Measurements from ENCODE around the gene VAX1.
"Not testable (repeated sequence)": the region's sequence is repeated elsewhere in the genome, so short reads cannot be mapped to it uniquely, and the experiment has no call there.

VAX1 gene, protein sequence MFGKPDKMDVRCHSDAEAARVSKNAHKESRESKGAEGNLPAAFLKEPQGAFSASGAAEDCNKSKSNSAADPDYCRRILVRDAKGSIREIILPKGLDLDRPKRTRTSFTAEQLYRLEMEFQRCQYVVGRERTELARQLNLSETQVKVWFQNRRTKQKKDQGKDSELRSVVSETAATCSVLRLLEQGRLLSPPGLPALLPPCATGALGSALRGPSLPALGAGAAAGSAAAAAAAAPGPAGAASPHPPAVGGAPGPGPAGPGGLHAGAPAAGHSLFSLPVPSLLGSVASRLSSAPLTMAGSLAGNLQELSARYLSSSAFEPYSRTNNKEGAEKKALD

DNA sequence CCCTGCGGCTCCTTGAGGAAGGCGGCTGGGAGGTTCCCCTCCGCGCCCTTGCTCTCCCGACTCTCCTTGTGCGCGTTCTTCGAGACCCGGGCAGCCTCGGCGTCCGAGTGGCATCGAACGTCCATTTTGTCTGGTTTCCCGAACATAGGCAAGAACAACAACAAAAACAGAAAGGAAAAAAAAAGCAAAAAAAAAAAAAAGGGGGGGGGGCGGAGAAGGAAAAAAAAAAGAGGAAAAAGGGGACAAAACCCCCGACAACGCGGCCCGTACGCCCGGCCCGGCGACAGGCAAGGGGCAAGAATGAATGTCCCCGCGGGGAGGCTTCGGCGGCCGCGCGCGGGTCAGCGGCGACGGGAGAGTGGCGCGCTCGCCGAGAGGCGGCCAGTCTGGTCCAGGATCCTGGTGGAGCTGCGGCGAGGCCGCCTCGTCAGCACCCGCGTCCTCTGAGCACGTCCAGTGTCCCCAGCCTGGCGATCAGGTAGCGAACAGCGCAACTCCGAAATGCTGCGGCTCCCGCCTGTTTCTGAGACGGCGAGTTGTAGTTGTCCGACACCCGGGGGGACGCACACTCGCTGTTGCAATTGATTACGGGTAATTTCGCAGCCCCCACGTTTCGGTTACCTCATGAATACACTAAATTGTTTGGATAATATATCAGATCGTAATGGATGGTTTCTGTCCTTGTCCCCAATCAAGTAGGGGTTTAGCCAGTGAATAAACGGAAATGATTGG lies at the start of gene VAX1:
TSS of gene VAX1 (minus strand) at position 360 of the 732 bp plus-strand sequence. CDS start at position 146, 214 bp downstream.
- no peak for FAIRE-seq

DNA sequence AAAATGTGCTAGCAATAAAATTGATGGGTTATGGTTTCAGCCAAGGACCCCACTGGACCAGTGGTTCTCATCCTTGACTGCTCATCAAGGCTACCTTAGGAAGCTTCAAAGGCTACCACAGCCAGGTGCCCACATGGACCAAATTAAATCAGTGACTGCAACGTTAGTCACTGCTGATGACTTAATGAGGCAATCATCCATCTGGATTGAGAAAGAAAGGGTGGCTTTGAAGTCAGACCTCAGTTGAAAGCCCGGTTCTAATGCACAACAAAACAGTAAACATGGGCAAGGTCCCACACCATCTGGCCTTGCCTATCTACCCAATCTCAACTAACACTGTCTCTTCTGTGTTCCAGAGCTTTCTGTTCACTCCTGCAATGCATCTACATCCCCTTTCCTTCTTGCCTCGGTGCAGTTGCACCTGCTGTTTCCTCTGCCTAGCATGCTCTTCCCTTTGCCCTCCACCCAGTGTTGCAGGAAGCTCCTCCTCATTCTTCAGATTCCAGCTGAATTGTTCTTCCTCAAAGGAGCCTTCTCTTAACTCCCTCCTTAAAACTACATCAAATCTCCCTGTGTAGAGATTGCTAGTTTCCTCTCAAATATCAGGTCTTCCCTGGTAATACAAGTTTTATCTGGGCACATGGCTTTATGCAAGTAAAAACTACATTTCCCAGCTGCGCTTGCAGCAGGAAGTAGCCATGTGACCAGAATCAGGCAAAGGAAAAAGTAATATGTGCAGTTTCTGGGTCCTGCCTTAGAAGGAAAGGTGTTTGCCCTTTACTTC lies 49.0 kb upstream of the VAX1 start:
- FAIRE-seq, result no peak

DNA sequence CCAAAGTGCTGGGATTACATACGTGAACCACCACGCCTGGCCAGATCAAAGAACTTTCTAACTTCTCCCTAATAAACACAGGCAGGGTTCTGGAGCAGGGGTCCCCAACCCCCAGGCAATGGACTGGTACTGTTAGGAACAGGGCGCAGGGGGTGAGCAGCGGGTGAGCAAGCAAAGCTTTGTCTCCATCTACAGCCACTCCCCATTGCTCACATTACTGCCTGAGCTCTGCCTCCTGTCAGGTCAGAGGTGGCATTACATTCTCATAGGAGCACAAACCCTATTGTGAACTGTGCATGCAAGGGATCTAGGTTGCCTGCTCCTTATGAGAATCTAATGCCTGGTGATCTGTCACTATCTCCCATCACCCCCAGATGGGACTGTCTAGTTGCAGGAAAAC lies 47.7 kb upstream of the VAX1 start:
- not testable (repeated sequence) for FAIRE-seq

DNA sequence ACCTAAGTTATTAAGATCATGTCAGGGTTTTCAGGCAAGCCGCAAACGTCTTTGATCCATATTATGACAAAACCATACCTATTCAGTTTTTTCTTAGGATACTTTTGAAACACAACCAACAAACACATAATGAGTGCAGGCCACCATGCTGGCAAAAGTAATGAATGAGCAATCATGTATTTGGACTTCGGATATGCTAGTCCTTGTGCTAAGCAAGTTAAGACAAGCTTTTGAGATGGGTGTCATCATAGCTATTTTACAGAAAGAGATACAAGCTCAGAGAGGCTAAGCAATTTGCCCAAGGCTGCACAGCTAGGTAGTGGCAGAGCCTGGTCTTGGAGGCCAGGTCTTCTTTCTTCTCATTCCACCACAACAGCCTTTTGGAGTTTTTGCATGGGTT lies 46.8 kb upstream of the VAX1 start:
- no peak for FAIRE-seq

DNA sequence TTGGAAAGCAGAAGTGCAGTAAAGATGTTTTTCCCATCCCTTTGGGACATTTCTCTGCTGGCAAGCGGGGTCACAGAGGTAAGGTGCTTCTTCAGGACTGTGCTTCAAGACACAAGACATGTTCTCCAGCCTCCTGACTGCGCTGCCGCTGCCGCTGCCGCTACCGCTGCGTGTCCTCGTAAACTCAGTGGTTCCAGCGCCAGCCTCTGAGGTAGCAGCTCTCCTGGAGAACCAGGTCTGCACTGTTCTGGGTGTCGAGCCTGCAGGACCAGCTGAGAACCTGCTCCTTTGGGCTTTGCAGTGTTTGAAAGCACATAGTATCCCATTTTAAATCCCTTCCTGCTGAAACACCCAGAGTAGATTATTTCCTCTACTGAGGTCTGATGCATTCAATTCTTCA lies 46.2 kb upstream of the VAX1 start:
- no peak for FAIRE-seq

DNA sequence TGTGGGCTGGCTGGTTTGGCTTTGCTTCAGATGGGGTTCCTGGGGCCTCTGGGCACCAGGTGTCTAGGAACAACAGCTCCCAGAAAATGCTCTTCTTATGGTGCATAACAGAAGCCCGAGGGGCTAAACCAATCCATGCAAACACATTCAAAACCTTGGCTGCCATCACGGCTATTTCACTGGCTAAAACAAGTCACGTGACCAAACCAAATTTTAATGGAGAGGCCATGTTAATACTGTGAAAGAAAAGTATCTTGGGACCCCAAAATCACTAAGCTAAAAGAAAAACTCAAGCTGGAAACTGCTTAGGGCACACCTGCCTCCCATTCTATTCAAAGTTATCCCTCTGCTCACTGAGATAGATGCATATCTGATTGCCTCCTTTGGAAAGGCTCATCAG lies 40.1 kb upstream of the VAX1 start:
- FAIRE-seq, result no peak

DNA sequence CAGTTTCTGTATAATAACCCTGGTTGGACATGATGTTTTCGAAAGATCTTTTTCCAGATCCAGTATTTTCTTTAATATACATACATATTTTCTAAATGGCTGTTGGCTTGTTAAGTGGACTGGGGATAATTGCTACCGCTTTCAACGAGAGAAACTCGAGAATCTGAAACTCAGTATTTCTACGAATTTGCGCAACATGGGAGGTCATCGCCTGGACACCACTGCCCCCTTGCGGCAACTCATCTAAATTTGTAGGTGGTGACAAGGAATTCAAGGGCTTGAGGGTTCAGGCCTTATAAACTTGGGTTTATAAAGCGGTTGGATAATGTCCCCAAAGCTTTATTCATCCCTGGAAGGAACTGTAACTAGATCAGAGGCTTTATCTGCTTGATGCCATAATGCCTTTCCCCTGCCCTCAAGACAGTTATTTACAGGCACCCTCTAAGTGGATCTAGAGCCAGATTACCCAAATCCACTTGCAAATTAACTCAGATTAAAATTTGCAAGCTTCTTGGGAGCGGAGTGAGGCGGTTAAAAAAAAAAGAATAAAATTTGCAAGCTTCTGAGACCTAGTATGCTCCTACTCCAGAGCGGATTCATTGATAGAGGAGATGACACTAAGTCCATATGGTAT lies 37.9 kb upstream of the VAX1 start:
- FAIRE-seq, result peak; percentile 53

DNA sequence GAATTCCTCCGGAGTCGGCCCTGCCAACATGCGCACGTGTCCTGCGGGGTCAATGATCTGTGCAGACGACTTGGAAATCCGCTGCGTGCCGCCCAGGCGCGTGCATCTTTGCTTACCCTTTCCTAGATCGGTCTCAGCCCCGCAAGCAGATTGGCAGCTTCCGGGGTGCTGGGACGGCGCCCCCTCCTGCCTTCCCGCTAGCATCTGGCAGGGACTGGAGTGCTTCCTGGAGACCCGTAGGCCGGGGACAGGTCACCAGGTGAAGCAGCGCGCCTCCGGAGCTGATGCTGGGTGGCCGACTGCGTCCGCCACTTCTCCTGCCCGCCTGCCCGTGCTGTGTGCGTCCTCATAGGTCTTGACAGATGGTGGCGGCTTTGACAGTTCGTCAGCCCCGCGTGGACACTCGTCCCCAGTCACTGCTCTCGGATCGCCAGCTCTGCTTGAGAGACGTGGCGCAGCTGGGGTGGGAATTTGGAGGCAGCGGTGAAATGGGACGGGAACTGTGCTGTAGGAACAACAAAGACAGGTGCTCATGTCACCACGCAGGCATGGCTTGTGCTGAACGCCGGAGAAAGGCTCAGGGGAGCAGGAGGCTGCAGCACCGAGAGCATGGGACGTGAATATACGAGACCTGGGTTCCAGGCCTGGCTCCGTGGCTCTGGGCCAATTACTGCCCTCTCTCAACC lies 37.3 kb upstream of the VAX1 start:
- FAIRE-seq, result no peak

DNA sequence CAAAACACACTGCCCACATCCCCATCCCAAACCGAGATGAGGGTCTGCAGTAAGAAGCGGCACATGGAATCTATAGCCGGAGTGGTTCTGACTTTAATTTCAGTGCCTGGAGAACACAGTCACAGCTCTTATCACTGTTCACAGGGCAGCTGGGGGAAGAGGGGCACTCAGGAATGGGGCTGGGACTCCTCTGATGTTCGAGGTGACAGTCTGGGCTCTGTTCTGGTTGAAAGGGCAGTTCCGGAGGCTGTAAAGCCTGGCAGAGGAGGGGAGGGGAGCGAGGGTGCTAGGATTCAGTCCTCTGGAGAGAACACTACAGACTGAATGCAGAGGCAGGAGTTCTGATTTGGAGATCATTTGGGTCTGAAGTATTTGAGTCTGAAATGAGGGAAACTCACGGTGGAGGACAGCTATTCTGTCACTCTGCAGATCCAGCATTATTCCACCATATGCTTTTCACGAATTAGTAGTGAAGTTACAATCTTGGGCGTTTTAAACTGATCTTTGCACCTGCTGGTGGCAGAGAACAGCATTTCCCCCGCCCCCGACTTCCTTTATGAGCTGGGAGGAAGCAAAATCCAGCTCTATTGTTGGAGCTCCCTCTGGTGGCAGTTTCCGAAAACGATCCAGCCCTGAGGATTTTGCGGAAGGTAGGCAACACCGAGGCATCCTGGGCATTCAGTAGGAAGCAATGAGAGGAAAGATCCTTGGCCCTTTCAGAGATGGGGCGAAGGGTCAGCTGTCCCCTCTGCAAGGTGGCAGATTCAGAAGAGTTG lies 36.6 kb upstream of the VAX1 start:
- FAIRE-seq, result no peak

DNA sequence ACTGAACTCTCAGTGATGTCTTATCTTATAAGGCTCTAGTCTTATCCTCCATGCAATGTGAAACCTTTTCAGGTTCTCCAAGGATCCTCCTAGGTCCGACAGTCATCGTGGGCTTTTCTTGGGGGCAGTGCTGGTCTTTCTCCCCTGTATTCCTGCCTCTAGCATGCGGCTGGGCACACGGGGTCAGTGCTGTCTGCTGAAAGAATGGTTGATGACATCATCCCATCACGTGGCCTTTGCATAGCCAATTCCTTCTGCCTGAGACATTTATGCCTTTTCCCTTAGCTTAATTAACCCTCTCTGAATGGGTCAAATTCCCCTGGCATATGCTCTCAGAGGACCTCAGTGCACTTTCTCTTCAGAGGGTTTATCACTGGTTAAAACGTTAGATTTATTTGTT lies 32.2 kb upstream of the VAX1 start:
- FAIRE-seq, result no peak

DNA sequence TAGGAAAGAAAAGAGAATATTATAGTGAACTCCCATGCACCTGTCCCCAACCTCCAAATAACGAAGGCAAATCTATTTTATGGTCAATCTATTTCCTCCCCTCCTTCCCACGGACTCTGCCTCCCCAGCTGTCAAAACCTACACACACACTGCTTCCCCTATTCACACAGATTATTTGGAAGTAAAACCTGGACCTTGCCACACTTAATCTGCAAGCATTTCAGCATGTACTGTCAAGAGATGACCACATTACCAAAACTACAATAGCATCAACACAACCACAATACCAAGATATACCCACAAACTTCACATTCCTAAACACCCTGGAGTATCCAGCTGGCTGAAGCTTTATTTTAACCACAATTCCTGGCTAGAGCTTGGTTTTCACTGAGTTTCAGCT lies 31.4 kb upstream of the VAX1 start:
- FAIRE-seq, result no peak

DNA sequence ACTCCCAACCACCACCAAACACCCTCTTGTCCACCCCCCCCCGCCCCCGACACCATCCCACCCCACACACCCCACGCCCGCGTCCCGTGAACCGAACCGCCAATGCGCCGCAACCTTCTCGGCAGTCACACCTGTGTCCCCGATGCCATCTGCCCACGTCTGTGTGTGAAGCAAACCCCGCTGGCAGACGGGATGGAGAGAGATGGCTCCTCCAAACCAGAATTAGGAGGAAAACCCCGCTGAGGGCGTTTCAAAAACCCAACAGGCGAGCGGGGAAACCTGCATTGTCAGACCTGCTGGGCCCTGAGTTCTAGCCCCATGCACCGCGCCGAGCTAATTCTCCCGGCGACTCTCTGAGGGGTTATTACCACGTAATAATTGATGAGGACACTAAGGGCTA lies 30.7 kb upstream of the VAX1 start:
- no peak for FAIRE-seq

DNA sequence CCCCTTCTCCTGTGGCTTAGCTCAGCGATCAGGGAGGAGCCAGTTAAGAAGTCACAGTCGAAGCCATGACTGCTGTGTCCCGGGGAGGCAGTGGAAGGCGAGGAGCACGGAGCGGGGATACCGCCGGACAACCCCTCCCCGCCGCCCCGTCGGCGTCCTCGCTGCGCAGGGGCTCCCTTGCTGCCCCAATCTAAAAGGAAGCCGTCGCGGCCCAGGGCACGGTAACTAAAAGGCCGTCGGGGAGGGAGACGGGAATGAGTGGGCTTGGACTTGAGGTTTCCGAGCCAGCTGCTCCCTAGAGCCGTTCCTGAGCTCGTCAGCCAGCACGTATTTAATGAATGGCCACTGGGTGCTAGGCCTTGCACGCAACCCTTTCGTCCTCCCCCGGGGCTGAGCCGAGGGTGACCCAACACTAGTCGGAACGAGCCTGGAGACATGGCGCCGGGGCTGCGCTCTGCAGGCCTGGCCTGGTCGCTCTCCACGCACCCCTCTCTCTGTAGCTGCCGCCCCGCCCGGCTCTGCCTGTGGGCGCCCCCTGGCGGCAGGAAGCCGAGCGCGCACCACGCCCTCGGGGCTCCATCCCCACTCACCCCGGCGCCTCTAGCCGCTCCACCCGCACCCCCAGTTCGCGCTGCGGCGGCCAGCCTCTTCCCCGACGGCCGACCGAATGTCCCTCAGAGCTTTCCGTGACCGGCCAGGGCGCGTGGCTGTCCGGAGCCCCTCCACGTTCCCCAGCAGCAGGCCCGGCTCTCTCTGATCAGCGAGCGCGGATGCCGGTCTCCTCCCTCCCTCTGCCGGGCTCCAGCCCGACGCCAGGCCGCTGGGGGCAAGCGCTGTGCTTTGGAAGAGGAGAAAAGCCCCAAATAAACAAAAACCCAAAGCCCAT lies 30.0 kb upstream of the VAX1 start:
- no peak for FAIRE-seq

DNA sequence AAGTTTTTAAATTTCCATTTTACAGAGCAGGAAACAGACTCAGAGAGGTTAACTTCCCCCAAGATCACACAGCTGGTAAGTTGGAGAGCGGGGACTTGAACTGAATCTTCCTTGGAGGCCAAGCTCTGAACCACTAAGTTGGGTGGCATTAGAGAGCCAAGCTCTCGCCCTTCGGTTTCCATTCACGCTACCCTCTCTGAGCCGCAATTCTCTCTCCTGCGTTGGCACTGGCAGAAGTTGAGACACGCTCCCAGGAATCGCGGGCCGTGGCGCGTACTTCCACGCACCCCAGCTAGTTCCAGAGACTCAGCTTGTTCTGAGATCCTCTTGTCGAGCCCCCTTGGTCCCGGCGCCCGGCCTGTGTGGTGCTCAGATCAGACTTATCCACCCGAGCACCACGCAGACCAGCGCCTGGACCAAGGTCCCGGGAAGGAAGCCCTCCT lies 29.3 kb upstream of the VAX1 start:
- no peak for FAIRE-seq

DNA sequence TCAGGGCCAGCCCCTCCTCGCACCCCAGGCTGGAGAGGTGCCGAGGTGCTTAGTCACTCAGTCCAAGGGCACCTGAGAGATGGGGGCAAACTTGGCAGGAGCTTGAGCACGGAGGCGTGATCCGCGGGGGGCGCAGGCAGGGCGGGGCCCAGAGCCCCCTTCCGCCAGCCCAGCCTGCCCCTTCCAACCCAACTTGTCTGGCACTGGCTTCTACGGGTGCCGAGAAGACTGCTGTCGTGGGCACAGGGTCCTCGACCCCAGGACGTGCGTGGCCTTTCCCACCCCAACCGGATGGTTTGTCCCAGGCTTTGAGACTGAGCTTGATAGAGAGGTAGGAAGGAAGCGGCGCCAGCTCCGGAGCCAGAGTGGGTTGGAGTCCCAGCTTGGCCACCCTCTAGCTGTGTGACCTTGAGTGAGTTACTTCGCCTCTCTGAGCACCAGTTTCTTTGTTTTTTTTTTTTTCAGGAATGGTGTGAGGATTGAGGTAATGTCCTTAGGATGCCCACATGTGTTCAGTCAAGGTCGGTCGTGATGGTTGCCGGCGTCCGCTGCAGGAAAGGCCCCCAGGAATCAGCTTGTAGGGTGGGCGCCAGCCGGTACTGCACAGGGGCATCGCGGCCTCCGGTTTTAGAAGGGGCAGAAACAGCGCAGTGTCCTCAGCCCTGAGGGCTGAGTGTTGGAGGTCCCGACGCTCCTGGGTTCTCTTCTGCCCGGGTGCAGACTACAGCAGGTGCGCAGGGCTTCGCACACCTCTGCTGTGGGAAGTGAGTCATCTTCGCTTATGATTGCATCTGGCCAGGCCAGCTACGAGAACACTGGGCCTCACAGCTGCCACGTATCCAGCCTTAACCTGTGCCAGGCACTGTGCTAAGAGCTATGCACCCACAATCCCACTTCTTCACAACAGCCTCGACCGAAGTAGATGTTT lies 28.6 kb upstream of the VAX1 start:
- FAIRE-seq, result no peak

DNA sequence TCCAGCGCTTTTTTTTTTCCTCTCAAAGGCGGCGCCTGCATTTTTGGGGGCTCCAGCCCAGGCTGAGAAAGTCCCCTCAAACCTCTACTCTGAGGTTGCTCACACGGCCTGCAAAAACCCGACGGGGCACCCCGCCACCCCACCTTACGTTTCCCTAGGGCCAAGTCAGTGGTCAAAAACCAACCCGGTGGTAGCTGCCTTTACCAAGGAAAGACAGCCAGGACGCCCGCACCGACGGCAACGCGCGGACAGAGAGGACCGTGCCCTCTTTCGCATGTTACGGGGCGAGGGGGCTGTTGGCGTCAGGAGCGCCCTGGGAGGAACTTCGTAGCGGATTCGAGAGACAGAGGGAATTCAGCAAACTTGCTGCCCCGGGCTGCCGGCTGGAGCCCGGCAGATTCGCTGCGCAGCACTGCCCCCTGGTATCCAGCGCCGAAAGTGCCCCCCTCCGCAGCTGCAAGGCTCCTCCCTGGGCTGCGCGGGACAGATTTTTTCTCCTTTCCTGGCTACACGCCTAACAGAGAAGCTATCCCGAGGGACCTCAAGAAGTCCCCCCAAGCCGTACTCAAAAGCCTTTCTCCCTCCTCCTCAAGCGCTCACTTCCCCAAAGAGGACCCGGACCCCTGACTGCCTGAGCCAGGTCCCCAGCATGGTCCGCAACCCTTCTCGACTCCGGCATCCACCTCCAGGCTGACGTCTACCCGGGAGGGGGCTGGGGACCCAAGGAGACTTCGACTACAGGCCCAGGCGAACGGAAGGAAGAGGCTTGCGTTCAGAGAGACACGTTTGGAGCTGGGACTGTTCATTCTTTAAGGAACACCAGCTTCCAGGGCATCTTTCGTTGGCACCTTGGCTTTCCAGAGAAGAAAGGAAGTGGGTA lies 27.7 kb upstream of the VAX1 start:
- no peak for FAIRE-seq

DNA sequence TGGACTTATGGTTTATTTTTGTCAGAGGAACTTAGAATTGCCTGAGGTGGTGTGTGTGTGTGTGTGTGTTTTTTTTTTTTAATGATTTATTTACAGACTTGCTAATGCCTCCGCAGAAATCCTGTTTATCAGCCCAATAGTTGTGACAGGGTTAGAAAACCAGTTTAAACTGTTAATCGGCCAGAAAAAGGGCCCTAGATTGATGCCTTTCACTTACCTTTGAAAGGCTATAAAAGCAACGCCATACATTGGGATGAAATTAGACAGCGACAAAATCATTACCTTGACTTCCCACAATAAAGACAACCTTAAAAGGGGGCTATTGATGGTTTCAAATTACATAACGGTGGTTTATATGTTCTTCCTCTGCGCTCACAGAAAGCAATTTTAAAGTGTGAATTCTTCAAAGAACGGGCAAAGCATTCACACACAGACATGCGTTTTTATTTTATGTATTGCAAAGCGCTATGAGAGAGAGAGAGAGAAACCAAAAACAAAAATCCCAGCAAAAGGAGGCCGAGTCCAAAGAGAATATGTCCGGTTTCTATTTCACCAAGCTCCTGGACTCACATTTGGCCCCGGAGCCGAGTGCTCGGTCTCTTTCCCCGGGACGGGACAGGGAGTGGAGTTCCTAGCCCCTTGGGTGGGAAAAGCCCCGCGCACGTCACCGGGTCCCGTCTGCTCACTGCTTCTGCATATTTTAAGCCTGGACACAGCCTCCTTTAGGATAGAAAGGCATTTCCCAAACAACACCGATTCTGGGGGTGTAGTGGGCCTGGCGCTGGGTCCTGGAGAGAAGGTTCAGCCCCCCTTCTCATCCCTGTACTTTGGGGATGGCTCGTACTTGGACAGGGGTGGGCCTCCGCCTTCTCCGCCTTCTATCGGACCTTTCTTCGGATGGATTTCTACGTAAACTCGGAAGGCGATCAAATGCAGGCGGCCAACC lies 26.8 kb upstream of the VAX1 start:
- no peak for FAIRE-seq

All from TTC549 (cell line).